WTC11 (cell line): ENCODE measurements around the gene LORICRIN. TPM values are rescaled to one million over a fixed set of nuclear protein-coding genes. Genes with fewer than 3 reads are reported as not detected.

Experiments
- ATAC-seq: fragments of 200-7000 bp; cut with Tn5 transposase; 2 replicates; pipeline ENCODE4 v1.10.0; 2021; ENCODE audit warnings: mild to moderate bottlenecking, moderate library complexity
- Bru-seq: library from RNA; stranded (reverse); fragments of 400-500 nt; gene quantifications from one replicate; lab custom pipeline; 2021; lab: Mats Ljungman, UMichigan
- CTCF ChIA-PET: fragments of 300-600 bp; sonication (Branson Sonifier 250); formaldehyde crosslinking; loops from one replicate; lab custom pipeline; 2021; ENCODE audit warnings: antibody characterized with exemption; lab: Charles Lee
- POLR2A ChIA-PET: fragments of 350-600 bp; sonication (Branson Sonifier 250); formaldehyde crosslinking; loops from one replicate; lab custom pipeline; 2021; ENCODE audit warnings: antibody characterized with exemption; lab: Charles Lee
- DNase-seq: peaks from one replicate; pipeline ENCODE4 v3.0.0; 2021; ENCODE audit warnings: low spot score
- H3K27ac Mint-ChIP-seq: 2 replicates; pipeline ENCODE4 v1.8.0; 2021; ENCODE audit warnings: mixed read lengths
- H3K27me3 Mint-ChIP-seq: 2 replicates; pipeline ENCODE4 v1.8.0; 2021; ENCODE audit warnings: low read depth, mild to moderate bottlenecking, moderate library complexity, mixed read lengths
- H3K36me3 Mint-ChIP-seq: 2 replicates; pipeline ENCODE4 v1.8.0; 2021; ENCODE audit warnings: mixed read lengths
- H3K4me1 Mint-ChIP-seq: 2 replicates; pipeline ENCODE4 v1.8.0; 2022; ENCODE audit warnings: mixed read lengths
- H3K4me3 Mint-ChIP-seq: 2 replicates; pipeline ENCODE4 v1.8.0; 2021; ENCODE audit warnings: mild to moderate bottlenecking, moderate library complexity, mixed read lengths
- H3K9me3 Mint-ChIP-seq: 2 replicates; pipeline ENCODE4 v1.8.0; 2021; ENCODE audit warnings: mixed read lengths
- AFF4 ChIP-seq: sonication (generic); formaldehyde crosslinking; IDR thresholded peaks from 2 replicates; pipeline ENCODE4 v1.8.1; 2023; ENCODE audit warnings: mild to moderate bottlenecking, missing genetic modification reagents, borderline replicate concordance
- CBFB ChIP-seq: sonication (generic); formaldehyde crosslinking; IDR thresholded peaks from 2 replicates; pipeline ENCODE4 v1.8.1; 2022; ENCODE audit warnings: mild to moderate bottlenecking, low read depth, missing genetic modification reagents
- ETV6 ChIP-seq: sonication (generic); formaldehyde crosslinking; IDR thresholded peaks from 2 replicates; pipeline ENCODE4 v1.8.1; 2022; ENCODE audit warnings: mild to moderate bottlenecking, missing genetic modification reagents
- FOXK1 ChIP-seq: sonication (generic); formaldehyde crosslinking; IDR thresholded peaks from 2 replicates; pipeline ENCODE4 v1.8.0; 2022; ENCODE audit warnings: mild to moderate bottlenecking, moderate library complexity, missing genetic modification reagents
- MAX ChIP-seq: sonication (generic); formaldehyde crosslinking; IDR thresholded peaks from 2 replicates; pipeline ENCODE4 v1.8.0; 2022; ENCODE audit warnings: mild to moderate bottlenecking, missing genetic modification reagents
- MLX ChIP-seq: sonication (generic); formaldehyde crosslinking; IDR thresholded peaks from 2 replicates; pipeline ENCODE4 v1.8.1; 2023; ENCODE audit warnings: mild to moderate bottlenecking, missing genetic modification reagents, moderate library complexity
- NFYB ChIP-seq: sonication (generic); formaldehyde crosslinking; conservative IDR thresholded peaks from 2 replicates; pipeline ENCODE4 v1.8.0; 2022; ENCODE audit warnings: low read depth, missing genetic modification reagents
- TEAD4 ChIP-seq: sonication (generic); formaldehyde crosslinking; IDR thresholded peaks from 2 replicates; pipeline ENCODE4 v1.8.0; 2022; ENCODE audit warnings: mild to moderate bottlenecking, missing genetic modification reagents
- ZBTB21 ChIP-seq: sonication (generic); formaldehyde crosslinking; IDR thresholded peaks from 2 replicates; pipeline ENCODE4 v1.8.1; 2023; ENCODE audit warnings: mild to moderate bottlenecking, missing genetic modification reagents, borderline replicate concordance
- ZBTB43 ChIP-seq: sonication (generic); formaldehyde crosslinking; IDR thresholded peaks from 2 replicates; pipeline ENCODE4 v1.8.1; 2023; ENCODE audit warnings: mild to moderate bottlenecking, missing genetic modification reagents
- ZMAT4 ChIP-seq: fragments of 250-450 bp; sonication (Bioruptor Pico); IDR thresholded peaks from 2 replicates; pipeline ENCODE4 v1.9.0; 2021; ENCODE audit warnings: mild to moderate bottlenecking
- ZNF263 ChIP-seq: sonication (generic); formaldehyde crosslinking; IDR thresholded peaks from 2 replicates; pipeline ENCODE4 v1.8.1; 2022; ENCODE audit warnings: low read depth, mild to moderate bottlenecking, moderate library complexity, missing genetic modification reagents
- ZNF281 ChIP-seq: sonication (generic); formaldehyde crosslinking; IDR thresholded peaks from 2 replicates; pipeline ENCODE4 v1.8.0; 2023; ENCODE audit warnings: mild to moderate bottlenecking, missing genetic modification reagents
- ZNF512 ChIP-seq: sonication (generic); formaldehyde crosslinking; IDR thresholded peaks from 2 replicates; pipeline ENCODE4 v1.8.1; 2022; ENCODE audit warnings: missing genetic modification reagents, borderline replicate concordance
- long read RNA-seq, 3 experiments: library from RNA in 1 of 3; library from capped mRNA in 1 of 3; library from polyadenylated mRNA in 1 of 3; unstranded in 2 of 3; stranded (forward) in 1 of 3; transcript quantifications; one replicate each; pipeline ENCODE4 v2.0.0, GENCODE V29; 2021
- total RNA-seq: library from RNA; stranded (reverse); gene quantifications from 3 replicates; pipeline ENCODE4 v1.2.3, GENCODE V29; 2021

Gene LORICRIN
- not detected in 3 replicates for total RNA-seq
- Bru-seq, nascent RNA, result not detected
- long read RNA-seq, experiment 1, result 0 reads
- long read RNA-seq, experiment 2, partial matches to known transcripts, result 1 of 1 reads
- long read RNA-seq, experiment 2, other reads (novel, unspliced or antisense), result 0 of 1 reads
- long read RNA-seq, experiment 3, result 0 reads

GRCh38 chr1:153259387-153259786, at the start of gene LORICRIN:
LORICRIN (plus strand) TSS chr1:153259687; CDS start chr1:153260950, 1,263 bp downstream.
- H3K4me3 Mint-ChIP-seq, result peak within 1 kb of the TSS; percentile 64
- H3K36me3 Mint-ChIP-seq, result no peaks in the 10 kb centered on the region
- POLR2A ChIA-PET, result no interaction called here
- no peaks in the 10 kb centered on the region for H3K9me3 Mint-ChIP-seq
- peaks cover 70% of the 10 kb centered on the region for H3K27me3 Mint-ChIP-seq
- no peak within 1 kb of the TSS for H3K27ac Mint-ChIP-seq
- DNase-seq (no peak), ATAC-seq (no peak)
- H3K4me1 Mint-ChIP-seq, result peaks cover 13% of the 10 kb centered on the region
- TF ChIP-seq ZBTB21 (CRISPR knock-in tag) (no peak), NFYB (CRISPR knock-in tag) (no peak), ZMAT4 (CRISPR knock-in tag) (no peak), ETV6 (CRISPR knock-in tag) (no peak), FOXK1 (CRISPR knock-in tag) (no peak), MAX (CRISPR knock-in tag) (no peak), ZNF281 (CRISPR knock-in tag) (no peak), TEAD4 (CRISPR knock-in tag) (no peak), AFF4 (CRISPR knock-in tag) (no peak), ZNF263 (CRISPR knock-in tag) (no peak), ZBTB43 (CRISPR knock-in tag) (no peak), MLX (CRISPR knock-in tag) (no peak), CBFB (CRISPR knock-in tag) (no peak), ZNF512 (CRISPR knock-in tag) (no peak)
- TF ChIP-seq, all 79 proteins: peak for 0
- CTCF ChIA-PET, result interaction anchor here (0.8 kb wide), 1 partner anchor 236 kb away, joined by 4 read pairs; no protein-coding TSS in a partner anchor
